CD4-positive, CD25-positive, alpha-beta regulatory T cell (primary cell): ENCODE results near the gene RAB3IL1. TPM values are rescaled to one million over a fixed set of nuclear protein-coding genes. Genes with fewer than 3 reads are reported as not detected.
"Not testable (repeated sequence)": the region's sequence is repeated elsewhere in the genome, so short reads cannot be mapped to it uniquely, and the experiment has no call there.

Source experiments
- ATAC-seq, 2 donors: fragments of 150-1000 bp; cut with Tn5 transposase; one replicate each; pipeline ENCODE4 v1.10.0; 2021; ENCODE audit warnings: low read depth in 2 of 2, moderate number of reproducible peaks in 2 of 2, moderate library complexity in 1 of 2
- DNase-seq, 3 donors: peaks; one replicate each; pipeline versions ENCODE4 v3.0.0 to v3.0.0-alpha.2; 2012 to 2022; ENCODE audit warnings: mixed read lengths in 1 of 3
- H3K27ac ChIP-seq: one replicate; pipeline ENCODE4 v1.7.0; 2013; ENCODE audit warnings: mild to moderate bottlenecking, low read length; ENCODE audit not compliant: insufficient read depth, poor library complexity, severe bottlenecking
- H3K27me3 ChIP-seq: one replicate; pipeline ENCODE4 v1.7.0; 2013; ENCODE audit warnings: low read length; ENCODE audit not compliant: control insufficient read depth, insufficient read depth
- H3K36me3 ChIP-seq: one replicate; pipeline ENCODE4 v1.7.0; 2013; ENCODE audit warnings: mild to moderate bottlenecking, low read length, moderate library complexity; ENCODE audit not compliant: control insufficient read depth, insufficient read depth
- H3K4me1 ChIP-seq: 2 replicates; pipeline ENCODE4 v1.7.0; 2013; ENCODE audit warnings: mild to moderate bottlenecking, low read length; ENCODE audit not compliant: insufficient read depth, control insufficient read depth, poor library complexity, severe bottlenecking
- H3K4me3 ChIP-seq: one replicate; pipeline ENCODE4 v1.7.0; 2013; ENCODE audit warnings: low read depth, mild to moderate bottlenecking, low read length, moderate library complexity
- H3K9me3 ChIP-seq, 2 experiments: 1 replicate in 1 of 2; 2 replicates in 1 of 2; pipeline ENCODE4 v1.7.0; 2013; ENCODE audit warnings: low read length in 2 of 2, mild to moderate bottlenecking in 1 of 2, moderate library complexity in 1 of 2; ENCODE audit not compliant: control insufficient read depth in 2 of 2
- H3K27ac Mint-ChIP-seq, 3 donors: one replicate each; pipeline ENCODE4 v1.8.0; 2020 to 2022; ENCODE audit warnings: mild to moderate bottlenecking in 3 of 3, mixed read lengths in 3 of 3, moderate library complexity in 2 of 3
- H3K27me3 Mint-ChIP-seq: one replicate; pipeline ENCODE4 v1.8.0; 2022; ENCODE audit warnings: mild to moderate bottlenecking, mixed read lengths
- H3K36me3 Mint-ChIP-seq: one replicate; pipeline ENCODE4 v1.8.0; 2020; ENCODE audit warnings: mixed read lengths
- H3K4me1 Mint-ChIP-seq, 4 donors: one replicate each; pipeline ENCODE4 v1.8.0; 2020 to 2022; ENCODE audit warnings: mixed read lengths in 4 of 4, mild to moderate bottlenecking in 1 of 4
- H3K4me3 Mint-ChIP-seq, 4 donors: one replicate each; pipeline ENCODE4 v1.8.0; 2020 to 2022; ENCODE audit warnings: mild to moderate bottlenecking in 4 of 4, mixed read lengths in 4 of 4, moderate library complexity in 3 of 4
- H3K9me3 Mint-ChIP-seq, 7 donors: one replicate each; pipeline ENCODE4 v1.8.0; 2020 to 2022; ENCODE audit warnings: mixed read lengths in 7 of 7, mild to moderate bottlenecking in 3 of 7, moderate library complexity in 2 of 7
- polyA plus RNA-seq, 4 donors: library from polyadenylated mRNA; unstranded; fragments of 300-500 nt; fragmentation: Illumina TruSeq; gene quantifications; one replicate each; pipeline ENCODE4 v1.2.3, GENCODE V29; 2021
- total RNA-seq: library from RNA; stranded (reverse); gene quantifications from one replicate; pipeline ENCODE4 v1.2.3, GENCODE V29; 2022

RAB3IL1 gene
- total and polyA plus RNA-seq, 5 donors from 2014 or later, result not detected

DNA sequence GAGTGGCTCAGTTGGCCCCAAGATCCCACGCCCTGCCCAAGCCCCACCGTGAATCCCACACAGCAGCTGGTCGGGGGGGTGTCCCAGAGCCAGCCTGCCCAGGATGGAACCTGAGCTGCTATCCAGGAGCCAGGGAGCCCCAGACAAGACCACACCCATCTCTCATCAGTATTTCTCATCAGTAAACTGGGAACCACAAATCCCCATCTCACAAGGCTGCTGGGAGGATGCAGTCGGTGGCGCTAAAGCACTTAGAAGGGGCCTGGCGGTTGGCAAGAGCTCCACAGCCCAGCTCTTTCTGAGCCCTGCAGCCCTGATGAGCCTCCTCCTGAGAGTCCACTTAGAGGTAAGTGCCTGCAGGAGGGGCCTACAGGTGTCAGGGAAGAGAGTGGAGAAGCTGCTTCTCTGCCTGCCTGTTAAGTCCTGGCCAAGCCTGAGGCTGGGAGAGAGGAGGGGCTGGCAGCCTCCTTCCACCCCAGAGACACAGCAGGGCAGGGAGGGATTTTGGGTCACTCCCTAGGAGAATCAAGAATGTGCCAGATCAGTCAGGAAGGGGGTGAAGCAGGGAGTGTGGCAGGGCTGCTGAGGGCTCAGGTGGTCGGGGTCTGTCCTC, 32.1 kb downstream of the RAB3IL1 start:
- H3K27me3 ChIP-seq, result no peaks in the 10 kb centered on the region
- no peaks in the 10 kb centered on the region for H3K36me3 ChIP-seq
- ATAC-seq (no peak), DNase-seq (no peak)
- H3K9me3 ChIP-seq, result no peaks in the 10 kb centered on the region
- H3K27ac ChIP-seq, result no peak overlapping the region
- no peaks in the 10 kb centered on the region for H3K36me3 Mint-ChIP-seq
- peaks cover 2% of the 10 kb centered on the region for H3K4me1 ChIP-seq
- no peak overlapping the region for H3K27ac Mint-ChIP-seq
- no peaks in the 10 kb centered on the region for H3K9me3 Mint-ChIP-seq
- peaks cover 4% of the 10 kb centered on the region for H3K27me3 Mint-ChIP-seq
- no peak overlapping the region for H3K4me3 ChIP-seq
- H3K4me3 Mint-ChIP-seq, result no peak overlapping the region
- H3K4me1 Mint-ChIP-seq, result no peaks in the 10 kb centered on the region

DNA sequence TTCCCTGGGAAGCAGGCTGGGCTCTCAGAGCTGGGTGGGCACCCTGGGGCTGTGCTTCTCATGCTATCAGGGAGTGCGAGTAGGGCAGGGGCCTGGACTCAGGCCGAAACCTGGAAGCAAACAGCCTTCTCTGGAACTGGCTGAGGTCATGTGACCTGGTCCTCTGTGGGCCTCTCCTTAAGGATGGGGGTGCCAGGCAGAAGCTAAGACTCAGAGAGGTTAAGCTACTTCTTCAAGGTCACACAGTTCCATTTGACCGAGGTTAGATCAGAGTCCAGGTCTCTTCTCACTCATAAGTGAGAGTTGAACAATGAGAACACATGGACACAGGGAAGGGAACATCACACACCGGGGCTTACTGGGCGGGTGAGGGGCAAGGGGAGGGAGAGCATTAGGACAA, 33.4 kb downstream of the RAB3IL1 start:
- Histone ChIP-seq H3K4me3 (no peak overlapping the region), H3K4me1 (no peaks in the 10 kb centered on the region), H3K9me3 (no peaks in the 10 kb centered on the region), H3K36me3 (no peaks in the 10 kb centered on the region), H3K27ac (no peak overlapping the region), H3K27me3 (no peaks in the 10 kb centered on the region)
- H3K4me3 Mint-ChIP-seq, result no peak overlapping the region
- ATAC-seq (no peak), DNase-seq (no peak)
- H3K36me3 Mint-ChIP-seq, result no peaks in the 10 kb centered on the region
- H3K4me1 Mint-ChIP-seq, result no peaks in the 10 kb centered on the region
- H3K27me3 Mint-ChIP-seq, result peaks cover 4% of the 10 kb centered on the region
- no peak overlapping the region for H3K27ac Mint-ChIP-seq
- H3K9me3 Mint-ChIP-seq, result no peaks in the 10 kb centered on the region

DNA sequence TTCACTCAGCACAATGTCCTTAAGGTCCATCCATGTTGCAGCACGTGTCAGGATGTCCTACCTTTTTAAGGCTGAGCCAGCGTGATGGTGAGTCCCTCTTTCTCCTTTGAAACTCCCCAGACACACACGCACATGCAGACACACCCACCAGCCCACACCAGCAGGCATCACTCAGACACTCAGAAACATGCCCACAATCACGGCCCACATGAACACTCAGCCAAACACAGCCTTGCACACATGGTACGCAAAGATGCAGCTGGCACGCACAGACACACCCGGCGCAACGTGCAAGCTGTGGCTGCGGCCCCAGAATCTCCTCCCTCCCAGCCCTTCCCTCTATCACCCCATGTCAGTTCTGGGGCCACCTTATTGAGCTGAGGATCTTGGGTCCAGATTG, 34.0 kb downstream of the RAB3IL1 start:
- Mint-ChIP-seq H3K9me3 (no peaks in the 10 kb centered on the region), H3K36me3 (no peaks in the 10 kb centered on the region), H3K27ac (peak overlapping the region in 1 of 3 donors; percentile 86), H3K4me3 (no peak overlapping the region), H3K4me1 (no peaks in the 10 kb centered on the region), H3K27me3 (peaks cover 4% of the 10 kb centered on the region)
- Histone ChIP-seq H3K4me3 (no peak overlapping the region), H3K4me1 (no peaks in the 10 kb centered on the region), H3K9me3 (no peaks in the 10 kb centered on the region), H3K27me3 (no peaks in the 10 kb centered on the region), H3K36me3 (no peaks in the 10 kb centered on the region), H3K27ac (no peak overlapping the region)
- ATAC-seq (no peak), DNase-seq (no peak)

DNA sequence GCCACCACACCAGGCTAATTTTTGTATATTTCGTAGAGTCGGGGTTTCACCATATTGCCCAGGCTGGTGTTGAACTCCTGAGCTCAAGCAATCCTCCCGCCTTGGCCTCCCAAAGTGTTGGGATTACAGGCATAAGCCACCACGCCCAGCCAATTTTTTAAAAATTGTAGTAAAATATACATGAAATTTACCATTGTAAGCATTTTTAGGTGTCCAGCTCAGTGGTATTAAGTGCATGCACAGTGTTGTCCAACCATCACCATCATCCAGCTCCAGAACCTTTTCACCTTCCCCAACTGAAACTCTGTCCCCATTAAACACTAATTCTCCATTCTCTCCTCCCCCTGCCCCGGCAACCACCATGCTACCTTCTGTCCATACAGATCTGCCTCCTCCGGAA, 34.5 kb downstream of the RAB3IL1 start:
- ATAC-seq (no peak), DNase-seq (no peak)
- no peak overlapping the region for H3K27ac Mint-ChIP-seq
- H3K27me3 Mint-ChIP-seq, result peaks cover 4% of the 10 kb centered on the region
- H3K36me3 ChIP-seq, result no peaks in the 10 kb centered on the region
- H3K4me3 Mint-ChIP-seq, result no peak overlapping the region
- H3K4me3 ChIP-seq, result no peak overlapping the region
- no peaks in the 10 kb centered on the region for H3K9me3 Mint-ChIP-seq
- H3K27ac ChIP-seq, result no peak overlapping the region
- H3K36me3 Mint-ChIP-seq, result no peaks in the 10 kb centered on the region
- H3K4me1 Mint-ChIP-seq, result no peaks in the 10 kb centered on the region
- no peaks in the 10 kb centered on the region for H3K27me3 ChIP-seq
- H3K4me1 ChIP-seq, result no peaks in the 10 kb centered on the region
- H3K9me3 ChIP-seq, result no peaks in the 10 kb centered on the region

DNA sequence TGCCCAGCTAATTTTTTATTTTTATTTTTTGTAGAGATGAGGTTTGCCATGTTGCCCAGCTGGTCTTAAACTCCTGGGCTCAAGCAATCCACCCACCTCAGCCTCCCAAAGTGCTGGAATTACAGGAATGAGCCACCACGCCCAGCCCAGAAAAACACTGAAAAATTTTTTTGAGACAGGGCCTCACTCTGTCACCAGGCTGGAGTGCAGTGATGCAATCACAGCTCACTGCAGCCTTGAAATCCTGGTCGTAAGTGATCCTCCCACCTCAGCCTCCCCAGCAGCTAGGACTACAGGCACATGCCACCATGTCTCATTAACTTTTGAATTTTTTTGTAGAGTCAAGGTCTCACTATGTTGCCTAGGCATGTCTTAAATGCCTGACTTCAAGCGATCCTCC, 35.1 kb downstream of the RAB3IL1 start:
- not testable (repeated sequence) for H3K27me3 ChIP-seq, H3K4me1 Mint-ChIP-seq, H3K4me1 ChIP-seq, H3K9me3 ChIP-seq, H3K36me3 Mint-ChIP-seq, H3K9me3 Mint-ChIP-seq, ATAC-seq, H3K27me3 Mint-ChIP-seq, DNase-seq, H3K36me3 ChIP-seq, H3K4me3 ChIP-seq, H3K27ac ChIP-seq, H3K4me3 Mint-ChIP-seq, H3K27ac Mint-ChIP-seq

DNA sequence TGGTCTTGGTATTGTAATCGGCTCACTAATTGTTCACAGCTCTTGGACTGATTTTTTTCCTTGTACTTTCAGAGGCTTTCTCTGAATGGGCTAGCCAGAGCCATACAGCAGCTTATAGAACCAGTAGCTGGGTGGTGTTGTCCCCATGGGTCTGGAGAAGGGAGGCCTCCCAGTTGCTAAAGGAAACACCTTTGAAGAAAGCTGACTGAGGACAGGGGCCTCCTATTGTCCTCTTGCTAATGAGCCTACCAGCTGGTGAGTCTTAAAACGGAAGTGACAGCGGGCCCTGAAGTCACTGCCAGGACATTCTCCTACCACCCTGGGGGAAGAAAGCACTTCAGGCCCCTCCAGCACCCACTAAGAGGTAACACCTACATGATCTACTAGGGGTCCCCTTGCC, 36.0 kb downstream of the RAB3IL1 start:
- no peaks in the 10 kb centered on the region for H3K36me3 ChIP-seq
- no peaks in the 10 kb centered on the region for H3K36me3 Mint-ChIP-seq
- H3K4me1 ChIP-seq, result no peaks in the 10 kb centered on the region
- H3K4me3 Mint-ChIP-seq, result no peak overlapping the region
- no peaks in the 10 kb centered on the region for H3K9me3 ChIP-seq
- DNase-seq (no peak), ATAC-seq (no peak)
- H3K27ac Mint-ChIP-seq, result no peak overlapping the region
- no peaks in the 10 kb centered on the region for H3K9me3 Mint-ChIP-seq
- H3K4me1 Mint-ChIP-seq, result no peaks in the 10 kb centered on the region
- no peak overlapping the region for H3K4me3 ChIP-seq
- H3K27me3 Mint-ChIP-seq, result peaks cover 4% of the 10 kb centered on the region
- H3K27ac ChIP-seq, result no peak overlapping the region
- no peaks in the 10 kb centered on the region for H3K27me3 ChIP-seq

DNA sequence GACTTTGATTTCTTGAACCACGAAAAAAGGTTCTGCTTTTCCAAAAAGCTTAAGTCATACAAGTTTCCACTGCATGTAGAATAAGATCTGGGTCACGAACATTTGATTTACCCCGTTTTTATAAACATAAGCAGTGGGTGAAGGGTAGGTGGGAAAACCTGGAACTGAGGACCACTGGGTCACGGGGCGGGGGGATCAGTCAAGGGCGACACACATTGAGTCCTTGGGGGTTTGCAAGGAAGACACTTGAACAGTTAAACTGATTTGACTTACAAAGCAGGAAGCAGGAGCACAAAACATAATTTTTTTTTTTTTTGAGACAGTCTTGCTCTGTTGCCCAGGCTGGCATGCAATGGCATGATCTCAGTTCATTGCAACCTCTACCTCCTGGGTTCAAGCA, 36.9 kb downstream of the RAB3IL1 start:
- DNase-seq (no peak), ATAC-seq (no peak)
- Mint-ChIP-seq H3K27me3 (peaks cover 4% of the 10 kb centered on the region), H3K4me1 (no peaks in the 10 kb centered on the region), H3K9me3 (no peaks in the 10 kb centered on the region), H3K27ac (no peak overlapping the region), H3K36me3 (no peaks in the 10 kb centered on the region), H3K4me3 (no peak overlapping the region)
- H3K27ac ChIP-seq, result no peak overlapping the region
- no peaks in the 10 kb centered on the region for H3K36me3 ChIP-seq
- H3K4me3 ChIP-seq, result no peak overlapping the region
- H3K4me1 ChIP-seq, result no peaks in the 10 kb centered on the region
- H3K9me3 ChIP-seq, result no peaks in the 10 kb centered on the region
- no peaks in the 10 kb centered on the region for H3K27me3 ChIP-seq

DNA sequence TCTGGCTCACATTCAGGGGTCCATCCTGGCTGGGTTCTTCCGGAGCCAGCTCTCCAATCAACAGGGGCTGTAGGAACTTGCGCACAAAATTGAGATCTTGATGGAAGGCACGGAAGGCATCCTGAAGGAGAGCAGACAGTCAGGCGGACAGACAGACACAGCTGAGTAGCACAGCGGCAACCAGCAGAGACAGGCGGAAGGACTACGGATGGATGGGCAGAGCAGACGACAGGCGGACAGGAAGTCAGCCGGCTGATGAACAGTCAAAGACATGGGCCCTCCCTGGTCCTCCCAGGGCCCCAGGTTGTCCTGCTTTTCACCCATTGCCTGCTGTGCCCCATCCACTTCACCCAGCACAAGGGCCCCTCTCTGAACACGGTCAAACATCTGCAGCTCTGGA, 37.3 kb downstream of the RAB3IL1 start:
- no peaks in the 10 kb centered on the region for H3K36me3 ChIP-seq
- Mint-ChIP-seq H3K4me1 (no peaks in the 10 kb centered on the region), H3K4me3 (no peak overlapping the region), H3K27me3 (peaks cover 4% of the 10 kb centered on the region), H3K36me3 (no peaks in the 10 kb centered on the region), H3K9me3 (no peaks in the 10 kb centered on the region), H3K27ac (no peak overlapping the region)
- DNase-seq, result no peak
- no peak overlapping the region for H3K27ac ChIP-seq
- no peaks in the 10 kb centered on the region for H3K9me3 ChIP-seq
- no peaks in the 10 kb centered on the region for H3K27me3 ChIP-seq
- H3K4me3 ChIP-seq, result no peak overlapping the region
- H3K4me1 ChIP-seq, result no peaks in the 10 kb centered on the region
- ATAC-seq, result no peak
